Astrocyte of the spinal cord (primary cell): Measurements from ENCODE around the gene PSMB7.
A peak's percentile ranks its signal among the peaks of the same experiment; 100 is the strongest.

ENCODE experiments used
- DNase-seq: peaks from one replicate; pipeline ENCODE4 v3.0.0; 2011; ENCODE audit warnings: low read depth, low spot score
- H3K4me3 ChIP-seq: 2 replicates; pipeline ENCODE4 v1.5.1; 2011; ENCODE audit warnings: low read depth, mild to moderate bottlenecking, low read length, moderate library complexity
- in situ Hi-C: cut with HindIII; loops from 2 replicates; pipeline ENCODE4 v1.10.0; 2017; ENCODE audit warnings: low sequenced_read_pairs
- TF ChIP-seq, protein P1 (sequence below): IDR thresholded peaks from 2 replicates; pipeline ENCODE4 v1.5.1; 2012; ENCODE audit warnings: low read depth, mild to moderate bottlenecking, low read length, inconsistent platforms

The PSMB7 gene

DNA sequence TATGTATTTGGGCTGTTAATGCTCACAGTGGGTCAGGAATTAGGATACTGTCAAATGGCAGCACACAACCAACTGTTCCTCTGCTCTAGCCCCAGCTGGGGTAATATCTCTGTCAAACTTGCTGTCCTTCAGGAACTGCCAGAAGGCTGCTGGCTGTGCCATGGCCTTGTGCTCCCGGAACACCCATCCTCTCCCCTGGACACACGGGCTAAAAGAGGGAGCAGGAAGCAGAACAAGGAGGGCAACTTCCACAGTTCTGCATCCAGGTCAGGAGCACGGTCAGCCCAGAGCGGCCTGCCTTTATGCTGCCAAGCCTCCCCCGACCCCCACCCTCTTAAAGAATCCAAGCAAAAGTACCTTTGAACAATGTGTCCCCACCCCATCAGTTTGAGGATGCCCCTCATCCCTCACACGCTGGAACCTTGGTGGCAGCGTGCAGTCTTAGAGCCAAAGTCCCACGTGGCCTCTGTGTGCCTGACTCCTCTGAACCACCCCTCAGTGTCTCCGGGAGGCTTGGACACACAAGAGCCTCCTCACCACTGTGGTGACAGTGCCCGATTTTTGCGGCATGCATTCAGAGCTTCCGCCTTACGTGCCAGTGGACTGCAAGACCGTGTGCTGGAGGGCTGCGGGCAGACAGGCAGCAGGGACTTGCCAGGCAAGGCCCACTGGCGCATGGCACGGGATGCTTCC is 60.8 kb downstream of the PSMB7 start:
- H3K4me3 ChIP-seq = no peak overlapping the region
- DNase-seq = no peak
- in situ Hi-C loops = no loop called here
- TF ChIP-seq, protein P1, sequence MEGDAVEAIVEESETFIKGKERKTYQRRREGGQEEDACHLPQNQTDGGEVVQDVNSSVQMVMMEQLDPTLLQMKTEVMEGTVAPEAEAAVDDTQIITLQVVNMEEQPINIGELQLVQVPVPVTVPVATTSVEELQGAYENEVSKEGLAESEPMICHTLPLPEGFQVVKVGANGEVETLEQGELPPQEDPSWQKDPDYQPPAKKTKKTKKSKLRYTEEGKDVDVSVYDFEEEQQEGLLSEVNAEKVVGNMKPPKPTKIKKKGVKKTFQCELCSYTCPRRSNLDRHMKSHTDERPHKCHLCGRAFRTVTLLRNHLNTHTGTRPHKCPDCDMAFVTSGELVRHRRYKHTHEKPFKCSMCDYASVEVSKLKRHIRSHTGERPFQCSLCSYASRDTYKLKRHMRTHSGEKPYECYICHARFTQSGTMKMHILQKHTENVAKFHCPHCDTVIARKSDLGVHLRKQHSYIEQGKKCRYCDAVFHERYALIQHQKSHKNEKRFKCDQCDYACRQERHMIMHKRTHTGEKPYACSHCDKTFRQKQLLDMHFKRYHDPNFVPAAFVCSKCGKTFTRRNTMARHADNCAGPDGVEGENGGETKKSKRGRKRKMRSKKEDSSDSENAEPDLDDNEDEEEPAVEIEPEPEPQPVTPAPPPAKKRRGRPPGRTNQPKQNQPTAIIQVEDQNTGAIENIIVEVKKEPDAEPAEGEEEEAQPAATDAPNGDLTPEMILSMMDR = no peak

DNA sequence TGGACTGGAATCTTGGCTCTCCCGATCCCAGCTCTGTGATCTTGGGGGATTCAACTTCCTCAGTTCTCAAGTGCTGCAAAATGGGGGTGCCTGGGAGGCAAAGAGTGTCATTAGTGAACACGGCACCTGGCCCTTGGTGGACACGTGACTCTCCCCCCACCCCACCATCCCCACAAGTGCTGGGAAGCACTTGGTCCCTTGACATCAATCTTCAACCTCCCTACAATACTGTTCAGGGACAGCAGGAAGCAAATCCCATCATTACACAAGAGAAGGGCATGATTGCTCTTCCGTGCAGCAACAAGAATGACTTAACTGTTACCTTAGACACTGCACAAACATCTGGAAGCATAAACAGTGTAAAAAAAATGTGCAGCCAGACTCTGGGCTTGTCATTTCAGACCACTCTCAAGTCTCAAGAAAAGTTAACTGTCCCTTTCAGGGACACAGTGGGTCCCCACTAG is 61.4 kb downstream of the PSMB7 start:
- DNase-seq = peak; percentile 38
- in situ Hi-C loops = no loop called here
- H3K4me3 ChIP-seq = no peak overlapping the region
- TF ChIP-seq, protein P1 = no peak

DNA sequence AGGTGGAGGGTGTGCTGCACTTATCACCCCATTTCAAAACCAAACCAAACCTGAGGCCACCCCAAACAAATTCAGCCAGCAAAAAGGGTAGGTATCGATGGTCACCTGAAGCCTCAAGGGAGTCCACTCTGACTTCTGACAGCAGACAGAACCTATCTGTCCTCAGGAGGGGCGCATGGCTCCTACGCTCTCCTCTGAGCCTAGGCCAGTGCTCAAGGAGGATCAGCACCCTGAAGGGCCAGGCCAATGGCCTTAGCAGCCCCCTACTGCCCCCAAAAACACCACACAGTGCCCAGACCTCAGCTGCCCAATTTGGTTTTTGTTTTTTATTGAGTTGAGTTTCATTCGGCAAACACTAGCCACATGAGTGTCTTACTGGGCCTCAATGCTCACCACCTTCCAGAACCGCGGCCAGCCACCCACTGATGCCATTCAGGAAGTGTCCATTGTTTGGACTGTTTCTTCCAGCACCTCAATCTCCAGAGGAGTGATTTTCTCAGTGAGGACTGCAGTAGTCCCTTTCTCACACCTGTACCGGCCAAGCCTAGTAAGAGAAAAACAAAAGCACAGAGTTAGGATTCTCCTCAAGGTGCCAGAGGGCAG is 62.0 kb downstream of the PSMB7 start:
- TF ChIP-seq, protein P1 = no peak
- no peak overlapping the region for H3K4me3 ChIP-seq
- DNase-seq = no peak
- in situ Hi-C loops = no loop called here

DNA sequence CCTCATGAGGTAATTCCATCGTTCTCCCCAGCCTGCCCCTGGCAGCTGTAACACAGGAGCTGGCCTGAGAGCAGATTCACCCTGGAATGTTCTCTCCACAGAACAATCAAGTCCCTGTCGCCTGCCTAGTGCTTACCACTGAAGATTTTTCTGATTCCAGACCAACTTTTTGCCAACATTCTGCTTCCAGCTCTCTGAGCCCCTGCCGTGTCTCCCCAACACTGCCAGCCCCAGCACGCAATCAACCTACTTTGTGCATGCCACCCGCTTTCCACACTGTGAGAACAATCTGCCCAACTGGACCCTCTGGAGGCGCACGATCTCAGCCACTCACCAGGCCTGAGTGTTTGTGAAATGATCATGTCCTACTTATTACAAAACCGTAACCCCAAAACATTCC is 62.6 kb downstream of the PSMB7 start:
- TF ChIP-seq, protein P1 = no peak
- in situ Hi-C loops = no loop called here
- no peak for DNase-seq

DNA sequence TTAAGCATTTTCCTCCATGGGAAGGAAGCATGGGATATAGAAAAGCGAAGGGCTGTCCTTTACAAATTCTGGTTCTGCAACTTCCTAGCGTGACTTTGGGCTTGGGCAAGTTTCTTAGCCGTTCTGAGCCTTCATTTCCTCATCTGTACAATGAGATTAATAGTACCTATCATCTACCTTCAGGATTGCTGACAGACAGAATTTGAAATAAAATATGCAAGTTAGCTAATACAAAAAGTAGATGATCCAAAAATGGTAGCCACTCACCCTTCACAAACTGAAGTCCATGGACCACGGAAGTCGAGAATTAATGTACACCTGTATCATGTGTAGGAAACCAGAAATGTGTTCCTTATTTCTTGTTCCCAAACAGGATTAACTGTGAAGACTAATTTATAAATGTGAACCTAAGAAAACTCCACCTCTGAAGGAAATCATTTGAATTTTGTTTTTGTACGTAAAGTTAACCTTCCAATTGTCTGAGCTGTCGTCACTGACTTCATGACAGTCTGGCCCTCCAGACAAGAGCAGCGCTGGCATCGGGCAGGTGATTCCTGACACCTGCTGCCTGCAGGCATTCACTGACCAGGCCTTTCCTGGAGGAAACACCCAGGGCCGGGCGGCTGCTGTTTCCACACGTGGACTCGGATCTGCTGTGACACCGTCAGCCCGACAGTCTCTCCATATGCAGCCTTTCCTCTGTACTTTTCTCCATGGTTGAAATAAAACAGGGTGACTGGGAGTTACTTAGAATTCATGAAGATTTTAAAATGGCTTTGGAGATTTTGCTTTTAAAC is 63.4 kb downstream of the PSMB7 start:
- H3K4me3 ChIP-seq = no peak overlapping the region

More for the DNA sequence above, 62.6 kb downstream of the PSMB7 start:
- no peak overlapping the region for H3K4me3 ChIP-seq

More for the DNA sequence above, 63.4 kb downstream of the PSMB7 start:
- DNase-seq = no peak
- TF ChIP-seq, protein P1 = no peak
- in situ Hi-C loops = no loop called here
